HepG2 (cell line): Measurements from ENCODE around the gene LDAH. TPM values are rescaled to one million over a fixed set of nuclear protein-coding genes. Genes with fewer than 3 reads are reported as not detected.
A peak's percentile ranks its signal among the peaks of the same experiment; 100 is the strongest.

Source experiments
- ATAC-seq: fragments of 200-7000 bp; cut with Tn5 transposase; 3 replicates; pipeline ENCODE4 v1.9.1; 2020; ENCODE audit warnings: mild to moderate bottlenecking, moderate library complexity
- BruUV-seq: library from RNA; stranded (reverse); fragments of 400-500 nt; replicated peaks from 2 replicates; lab custom pipeline; 2021; lab: Mats Ljungman, UMichigan
- CTCF ChIA-PET: fragments of 300-600 bp; formaldehyde crosslinking; extraction: SDS; loops from one replicate; lab custom pipeline; 2021; ENCODE audit warnings: low total read pairs, inconsistent platforms, low intra/inter-chr PET ratio; lab: Yijun Ruan, JAX
- POLR2A ChIA-PET: fragments of 350-600 bp; sonication (Branson Sonifier 250); formaldehyde crosslinking; loops from one replicate; lab custom pipeline; 2020; ENCODE audit warnings: antibody characterized with exemption, inconsistent platforms; lab: Yijun Ruan, JAX
- DNase-seq: peaks from one replicate; pipeline ENCODE4 v3.0.0-alpha.2; 2015; ENCODE audit warnings: low spot score
- FAIRE-seq: peaks from 3 replicates; lab custom pipeline; 2011; peaks lifted over from hg19 to GRCh38; lab: Jason Lieb, UNC
- H2AFZ ChIP-seq: one replicate; pipeline ENCODE4 v1.6.1; 2011; ENCODE audit warnings: low read length, inconsistent platforms
- H3K27ac ChIP-seq: fragments of 300-600 bp; 3 replicates; pipeline ENCODE4 v1.8.0; 2011; ENCODE audit warnings: mixed run types, mild to moderate bottlenecking, mixed read lengths, low read length, inconsistent platforms; ENCODE audit not compliant: insufficient read depth; ENCODE audit errors: extremely low read length
- H3K27me3 ChIP-seq, 2 experiments: fragments of 200-600 bp in 1 of 2; 2 replicates in 1 of 2; 3 replicates in 1 of 2; pipeline versions ENCODE4 v1.6.0 to v1.8.0; 2011; ENCODE audit warnings: low read length in 2 of 2, mild to moderate bottlenecking in 2 of 2, moderate library complexity in 2 of 2, inconsistent platforms in 1 of 2; ENCODE audit not compliant: insufficient read depth in 2 of 2, control insufficient read depth in 1 of 2
- H3K36me3 ChIP-seq, 2 experiments: fragments of 200-600 bp in 1 of 2; replicated peaks in 1 of 2; 2 replicates in 1 of 2; 3 replicates in 1 of 2; pipeline versions ENCODE4 v1.5.1 to v1.8.0; 2011; ENCODE audit warnings: low read length in 2 of 2, inconsistent platforms in 1 of 2; ENCODE audit not compliant: insufficient read depth in 2 of 2, control insufficient read depth in 1 of 2
- H3K4me1 ChIP-seq: 2 replicates; pipeline ENCODE4 v1.5.1; 2012; ENCODE audit warnings: low read length, inconsistent platforms; ENCODE audit not compliant: insufficient read depth
- H3K4me2 ChIP-seq: 2 replicates; pipeline ENCODE4 v1.6.0; 2011; ENCODE audit warnings: low read depth, low read length, inconsistent platforms
- H3K4me3 ChIP-seq, 3 experiments: fragments of 200-600 bp in 1 of 3; sonication (generic), shearing (Covaris generic) in 1 of 3; replicated peaks in 1 of 3; 2 replicates each; pipeline ENCODE4 v1.5.1; 2011 to 2016; ENCODE audit warnings: low read length in 3 of 3, inconsistent platforms in 2 of 3, low read depth in 2 of 3, mild to moderate bottlenecking in 2 of 3, control low read depth in 1 of 3, mixed read lengths in 1 of 3; ENCODE audit not compliant: insufficient read depth in 1 of 3
- H3K79me2 ChIP-seq: one replicate; pipeline ENCODE4 v1.6.1; 2011; ENCODE audit warnings: low read length, inconsistent platforms; ENCODE audit not compliant: insufficient read depth
- H3K9ac ChIP-seq: 2 replicates; pipeline ENCODE4 v1.6.0; 2011; ENCODE audit warnings: mild to moderate bottlenecking, low read depth, low read length, inconsistent platforms; ENCODE audit not compliant: insufficient read depth
- H3K9me3 ChIP-seq: 2 replicates; pipeline ENCODE4 v1.5.1; 2012; ENCODE audit warnings: mild to moderate bottlenecking, low read length
- H4K20me1 ChIP-seq: 2 replicates; pipeline ENCODE4 v1.6.0; 2011; ENCODE audit warnings: inconsistent platforms, mild to moderate bottlenecking, low read length, moderate library complexity; ENCODE audit not compliant: insufficient read depth
- ATF2 ChIP-seq: sonication (generic); formaldehyde crosslinking; IDR thresholded peaks from 2 replicates; pipeline ENCODE4 v1.4.0; 2020; ENCODE audit warnings: missing genetic modification reagents
- ATF5 ChIP-seq: sonication (generic); formaldehyde crosslinking; IDR thresholded peaks from 2 replicates; pipeline ENCODE4 v1.4.0; 2020; ENCODE audit warnings: mild to moderate bottlenecking, low read depth, missing genetic modification reagents
- FOXO1 ChIP-seq: sonication (generic); formaldehyde crosslinking; IDR thresholded peaks from 2 replicates; pipeline ENCODE4 v1.4.0; 2020; ENCODE audit warnings: missing genetic modification reagents
- GRHL1 ChIP-seq: sonication (generic); formaldehyde crosslinking; conservative IDR thresholded peaks from 2 replicates; pipeline ENCODE4 v1.8.0; 2022; ENCODE audit warnings: missing genetic modification reagents
- HINFP ChIP-seq: sonication (generic); formaldehyde crosslinking; IDR thresholded peaks from 2 replicates; pipeline ENCODE4 v1.4.0; 2020; ENCODE audit warnings: low read depth, mild to moderate bottlenecking, missing genetic modification reagents
- HNF1B ChIP-seq: sonication (generic); formaldehyde crosslinking; IDR thresholded peaks from 2 replicates; pipeline ENCODE4 v1.5.1; 2020; ENCODE audit warnings: mild to moderate bottlenecking, moderate library complexity, missing genetic modification reagents
- PHF5A ChIP-seq: IDR thresholded peaks from one replicate; pipeline ENCODE4 v1.6.1; 2018; ENCODE audit warnings: low read depth, missing genetic modification reagents; ENCODE audit not compliant: unreplicated experiment
- ZBTB7A ChIP-seq: sonication (generic); formaldehyde crosslinking; IDR thresholded peaks from 2 replicates; pipeline ENCODE4 v1.8.0; 2022; ENCODE audit warnings: mild to moderate bottlenecking, missing genetic modification reagents
- ZNF296 ChIP-seq: sonication (generic); formaldehyde crosslinking; conservative IDR thresholded peaks from 2 replicates; pipeline ENCODE4 v1.5.0; 2020; ENCODE audit warnings: mild to moderate bottlenecking, missing genetic modification reagents
- ZNF691 ChIP-seq: sonication (generic); formaldehyde crosslinking; IDR thresholded peaks from 2 replicates; pipeline ENCODE4 v1.4.0; 2020; ENCODE audit warnings: missing genetic modification reagents, low read depth, mild to moderate bottlenecking, borderline replicate concordance
- WGBS: methylation state at CpG from one replicate; pipeline ENCODE4 v1.1.6; 2017; ENCODE audit warnings: low lambda C conversion rate; 5-methylcytosine and 5-hydroxymethylcytosine counted together
- in situ Hi-C: cut with HindIII; loops from 2 replicates; pipeline ENCODE4 v1.10.0; 2017; ENCODE audit warnings: low pct_unique_long_range_greater_than_20kb; ENCODE audit not compliant: extremely low pct_ligation_motif_present
- intact Hi-C: fragments of 100-400 bp; cut with micrococcal nuclease; formaldehyde crosslinking; loops from one replicate; pipeline ENCODE4 v1.10.0; 2022; ENCODE audit not compliant: unreplicated experiment
- polyA plus RNA-seq, 8 experiments: library from polyadenylated mRNA; depleted of rRNA in 3 of 8; stranded (reverse) in 7 of 8; unstranded in 1 of 8; fragments of >200 nt; fragmentation: Illumina TruSeq in 4 of 8; extraction: Trizol in 4 of 8; gene quantifications; 2 replicates each; pipeline versions ENCODE4 v1.2.1 to v1.2.3, GENCODE V29; 2011 to 2016; ENCODE audit warnings: low read depth in 4 of 8, missing spikeins in 1 of 8, mixed read lengths in 1 of 8; ENCODE audit not compliant: insufficient read depth in 1 of 8
- total RNA-seq, 5 experiments: library from RNA; depleted of rRNA; stranded (reverse); fragments of >200 nt; fragmentation: Illumina TruSeq; extraction: Trizol; gene quantifications; 2 replicates each; pipeline ENCODE4 v1.2.3, GENCODE V29; 2016; ENCODE audit warnings: low read depth in 1 of 5

The LDAH gene
- total and polyA plus RNA-seq, 2 of the 13 experiments (the other 11 are each of a cell fraction or from before 2014, with no cell fraction given), result 28.8 to 46.2 TPM

GRCh38 chr2:20642055-20642971, 180.6 kb downstream of the LDAH start:
- Histone ChIP-seq H3K4me1 (peaks cover 7% of the 10 kb centered on the region), H3K27ac (no peak overlapping the region), H3K79me2 (no peaks in the 10 kb centered on the region), H3K9ac (no peak overlapping the region), H3K4me3 (no peak overlapping the region), H3K27me3 (no peaks in the 10 kb centered on the region), H2AFZ (no peak overlapping the region), H3K36me3 (peaks cover 9 to 19% of the 10 kb centered on the region in 2 experiments), H3K4me2 (peak overlapping the region; percentile 25; the same call in 1 of the 2 replicates), H3K9me3 (no peaks in the 10 kb centered on the region), H4K20me1 (no peaks in the 10 kb centered on the region)
- ChIA-PET POLR2A (interaction anchor here (0.7 to 3.4 kb wide), 11 partner anchors 8 to 263 kb away, joined by 3 to 30 read pairs (median 5); partner anchors contain the start of genes HS1BP3 and RHOB), CTCF (interaction anchor here (0.8 to 2.0 kb wide), 7 partner anchors 9 to 263 kb away, joined by 3 to 44 read pairs (median 9); partner anchors contain the start of gene HS1BP3)
- no TSS peak for BruUV-seq
- ATAC-seq, result peak; percentile 98
- FAIRE-seq, result peak; percentile 84
- WGBS, result 41% methylated on average over 17 of the region's 26 CpGs
- in situ Hi-C loops (loop anchor here (5.0 kb wide), 1 partner anchor 245 kb away; no protein-coding TSS in a partner anchor), intact Hi-C loops (loop anchor here (1.0 to 2.0 kb wide), 4 partner anchors 200 to 263 kb away; no protein-coding TSS in a partner anchor)
- peak; percentile 64 for DNase-seq
- TF ChIP-seq ZNF691 (CRISPR knock-in tag) (no peak), HNF1B (peak; percentile 87), ZNF296 (0 out of 2 replicates have a peak, but pooled peaks have one; percentile 26), ATF2 (0 out of 2 replicates have a peak, but pooled peaks have one; percentile 41), ATF5 (CRISPR knock-in tag) (no peak), PHF5A (CRISPR knock-in tag) (no peak), GRHL1 (CRISPR knock-in tag) (no peak), ZBTB7A (CRISPR knock-in tag) (no peak), FOXO1 (CRISPR knock-in tag) (peak; percentile 46), HINFP (CRISPR knock-in tag) (no peak)
